GM12892 (cell line): Measurements from ENCODE around the gene DGKB.
"Not testable (repeated sequence)": the region's sequence is repeated elsewhere in the genome, so short reads cannot be mapped to it uniquely, and the experiment has no call there.

Experiments used
- DNase-seq: peaks from one replicate; pipeline ENCODE4 v3.0.0; 2011; ENCODE audit not compliant: insufficient read length
- FAIRE-seq: peaks from 2 replicates; lab custom pipeline; 2011; peaks lifted over from hg19 to GRCh38; lab: Jason Lieb, UNC
- POLR2A ChIP-seq: IDR thresholded peaks from 2 replicates; pipeline ENCODE4 v1.6.1; 2011; ENCODE audit warnings: low read depth, low read length, control low read depth
- POLR2AphosphoS5 ChIP-seq: IDR thresholded peaks from 2 replicates; pipeline ENCODE4 v1.6.1; 2011; ENCODE audit warnings: low read depth, low read length, control low read depth
- TAF1 ChIP-seq: IDR thresholded peaks from 2 replicates; pipeline ENCODE4 v1.6.1; 2011; ENCODE audit warnings: low read depth, mild to moderate bottlenecking, control low read depth, low read length, borderline replicate concordance

Gene DGKB

DNA sequence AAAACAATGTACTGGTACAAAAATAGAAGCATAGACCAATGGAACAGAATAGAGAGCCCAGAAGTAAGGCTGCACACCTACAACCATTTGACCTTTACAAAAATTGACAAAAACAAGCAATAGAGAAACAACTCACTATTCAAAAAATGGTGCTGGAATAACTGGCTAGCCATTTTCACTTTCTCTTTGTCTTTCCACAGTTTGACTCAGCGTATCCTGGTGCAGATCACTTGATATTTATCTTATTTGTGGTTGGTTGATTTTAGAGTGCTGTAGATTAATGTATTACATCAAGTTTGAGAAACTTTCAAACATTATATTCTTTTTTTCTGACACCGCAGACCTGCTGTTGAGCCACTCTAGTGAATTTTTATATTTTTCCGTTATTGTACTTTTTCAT lies 381.4 kb downstream of the DGKB start:
- DNase-seq = no peak
- FAIRE-seq = no peak
- TF ChIP-seq POLR2AphosphoS5 (no peak), POLR2A (no peak), TAF1 (no peak)

DNA sequence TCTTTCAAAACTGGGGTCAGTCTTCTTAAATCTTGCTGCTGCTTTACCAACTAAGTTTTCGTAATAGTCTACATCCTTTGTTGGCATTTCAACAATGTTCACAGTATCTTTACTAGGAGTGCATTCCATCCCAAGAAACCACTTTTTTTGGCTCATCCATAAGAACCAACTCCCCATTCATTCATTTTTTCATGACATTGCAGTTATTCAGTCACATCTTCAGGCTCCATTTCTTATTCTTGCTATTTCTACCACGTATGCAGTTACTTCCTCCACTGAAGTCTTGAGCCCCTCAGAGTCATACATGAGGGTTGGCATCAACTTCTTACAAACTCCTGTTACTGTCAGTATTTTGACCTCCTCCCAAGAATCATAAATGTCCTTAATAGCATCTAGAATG lies 392.3 kb downstream of the DGKB start:
- no peak for TF ChIP-seq POLR2A
- no peak for TF ChIP-seq TAF1
- no peak for TF ChIP-seq POLR2AphosphoS5
- DNase-seq (no peak), FAIRE-seq (no peak)

GRCh38 chr7:14507617-14508016 lies 394.9 kb downstream of the DGKB start:
- DNase-seq (no peak), FAIRE-seq (no peak)
- TF ChIP-seq TAF1 = no peak
- TF ChIP-seq POLR2AphosphoS5 = no peak
- TF ChIP-seq POLR2A = no peak

DNA sequence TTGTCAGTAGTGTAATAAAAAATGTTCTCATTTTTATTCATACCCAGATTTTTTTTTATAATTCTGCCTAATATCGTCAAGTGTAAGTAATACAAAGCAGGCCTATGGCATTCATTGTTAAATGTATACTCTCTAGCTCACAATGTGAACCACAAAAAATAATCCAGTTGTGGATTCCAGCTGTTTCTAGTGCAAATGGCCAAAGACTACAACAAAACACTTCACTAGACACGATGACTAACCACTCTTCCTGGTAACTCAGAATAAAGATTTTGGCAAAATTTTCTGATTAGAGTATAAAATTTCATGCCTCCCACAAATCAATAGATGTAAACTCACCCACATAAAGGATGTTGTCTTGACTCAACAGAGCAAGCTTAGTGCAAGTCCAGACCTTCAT lies 396.6 kb downstream of the DGKB start:
- FAIRE-seq = no peak
- TF ChIP-seq TAF1 (no peak), POLR2A (no peak)
- no peak for DNase-seq

- FAIRE-seq (no peak), DNase-seq (no peak)
- no peak for TF ChIP-seq POLR2A
- TF ChIP-seq POLR2AphosphoS5 = no peak
- TF ChIP-seq TAF1 = no peak
Observed at GRCh38 chr7:14504134-14504533, 398.4 kb downstream of the DGKB start.

DNA sequence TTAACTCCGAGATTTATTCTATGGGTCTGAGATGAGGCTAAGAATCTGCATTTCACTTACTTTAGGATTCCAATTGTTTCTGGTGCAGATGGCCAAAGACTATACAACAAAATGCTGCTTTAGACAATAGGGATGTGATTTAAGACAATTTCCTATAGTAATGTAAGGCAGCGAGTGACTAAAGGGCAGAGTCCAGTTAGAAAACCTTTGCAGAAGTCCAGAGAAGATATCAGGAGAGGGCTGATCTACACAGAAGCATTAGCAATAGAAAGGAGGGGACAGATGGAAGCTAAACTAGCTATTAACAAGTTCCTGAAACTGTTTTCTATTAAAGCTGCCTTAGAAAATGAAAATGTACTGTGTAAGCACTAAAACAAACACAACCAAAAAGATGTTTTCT lies 398.9 kb downstream of the DGKB start:
- TF ChIP-seq POLR2A (no peak), TAF1 (no peak)
- no peak for FAIRE-seq
- no peak for DNase-seq

GRCh38 chr7:14501436-14501835 lies 401.1 kb downstream of the DGKB start:
- no peak for DNase-seq
- TF ChIP-seq POLR2A (no peak), TAF1 (no peak), POLR2AphosphoS5 (no peak)
- no peak for FAIRE-seq

DNA sequence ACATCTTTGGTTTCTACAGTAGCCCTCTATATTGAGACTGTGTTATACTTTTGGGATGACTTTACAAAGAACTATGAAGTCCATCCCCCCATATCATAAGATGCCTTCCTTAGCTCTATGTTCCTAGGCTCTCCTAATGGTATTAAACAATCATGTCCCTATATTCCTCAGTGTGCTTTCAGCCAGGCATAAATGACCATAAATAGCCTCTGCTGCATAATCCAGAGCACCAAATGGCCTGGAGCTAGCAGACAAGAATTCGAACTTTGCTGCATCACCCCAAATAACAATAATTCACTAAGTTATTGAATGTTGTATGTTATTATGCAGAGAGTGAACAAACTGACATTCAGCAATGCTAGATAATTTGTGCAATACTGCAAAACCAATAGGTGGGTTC lies 405.2 kb downstream of the DGKB start:
- no peak for TF ChIP-seq POLR2AphosphoS5
- no peak for TF ChIP-seq TAF1
- TF ChIP-seq POLR2A = no peak
- no peak for DNase-seq
- no peak for FAIRE-seq

- DNase-seq (no peak), FAIRE-seq (no peak)
- no peak for TF ChIP-seq TAF1
- TF ChIP-seq POLR2AphosphoS5 = no peak
- no peak for TF ChIP-seq POLR2A
Observed at GRCh38 chr7:14495633-14496032, 406.9 kb downstream of the DGKB start.

DNA sequence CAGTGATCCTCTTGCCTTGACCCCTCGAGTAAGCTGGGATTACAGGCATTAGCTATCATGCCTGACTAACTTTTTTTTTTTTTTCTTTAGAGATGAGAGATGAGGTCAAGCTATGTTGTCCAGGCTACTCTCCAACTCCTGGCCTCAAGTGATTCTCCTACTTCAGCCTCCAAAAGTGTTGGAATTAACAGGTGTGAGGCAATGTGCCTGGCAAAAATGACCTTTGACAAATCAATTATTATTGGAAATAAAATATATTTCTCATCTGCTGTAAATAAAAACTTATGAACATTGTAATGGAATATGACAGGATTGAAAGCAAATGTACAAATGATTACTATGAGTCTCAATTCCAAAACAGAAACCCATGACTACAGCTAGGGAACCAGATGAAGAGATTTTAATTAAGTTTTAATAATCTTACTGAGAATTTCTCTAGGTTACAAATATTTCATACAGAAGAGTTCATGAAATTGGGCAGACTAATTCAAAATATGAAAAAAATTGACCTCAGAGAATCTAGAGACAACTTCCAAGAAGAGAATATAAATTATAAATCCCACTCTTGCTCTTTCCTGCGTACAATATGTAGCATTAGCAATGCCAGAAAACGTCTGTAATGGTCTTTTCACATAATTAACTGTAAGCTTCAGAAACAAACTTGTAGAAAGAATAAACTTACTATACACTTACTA lies 414.7 kb downstream of the DGKB start:
- FAIRE-seq (no peak), DNase-seq (no peak)
- TF ChIP-seq TAF1 = no peak
- TF ChIP-seq POLR2A = no peak
- no peak for TF ChIP-seq POLR2AphosphoS5

- no peak for FAIRE-seq
- DNase-seq = no peak
- TF ChIP-seq POLR2A (no peak), POLR2AphosphoS5 (no peak), TAF1 (no peak)
Observed at GRCh38 chr7:14483663-14484062, 418.9 kb downstream of the DGKB start.

GRCh38 chr7:14480281-14480680 lies 422.3 kb downstream of the DGKB start:
- no peak for FAIRE-seq
- DNase-seq = no peak
- TF ChIP-seq TAF1 (no peak), POLR2A (no peak), POLR2AphosphoS5 (no peak)

GRCh38 chr7:14478834-14479510 lies 423.6 kb downstream of the DGKB start:
- DNase-seq = no peak
- no peak for FAIRE-seq

GRCh38 chr7:14461716-14462115 lies 440.8 kb downstream of the DGKB start:
- DNase-seq, FAIRE-seq: not testable (repeated sequence)

More at GRCh38 chr7:14478834-14479510, 423.6 kb downstream of the DGKB start:
- no peak for TF ChIP-seq POLR2AphosphoS5
- TF ChIP-seq TAF1 = no peak
- no peak for TF ChIP-seq POLR2A

DNA sequence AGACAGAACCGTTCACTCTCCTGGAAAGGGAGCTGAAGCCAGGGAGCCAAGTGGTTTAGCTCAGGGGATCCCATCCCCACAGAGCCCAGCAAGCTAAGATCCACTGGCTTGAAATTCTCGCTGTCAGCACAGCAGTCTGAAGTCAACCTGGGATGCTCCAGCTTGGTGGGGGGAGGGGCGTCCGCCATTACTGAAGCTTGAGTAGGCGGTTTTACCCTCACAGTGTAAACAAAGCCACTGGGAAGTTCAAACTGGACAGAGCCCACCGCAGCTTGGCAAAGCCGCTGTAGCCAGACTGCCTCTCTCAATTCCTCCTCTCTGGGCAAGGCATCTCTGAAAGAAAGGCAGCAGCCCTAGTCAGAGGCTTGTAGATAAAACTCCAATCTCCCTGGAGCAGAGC lies 443.7 kb downstream of the DGKB start:
- not testable (repeated sequence) for FAIRE-seq, DNase-seq
